NCI-H748 treated with DMSO at 0.1 percent for 48 hours (cell line): ENCODE results near the gene RNF214.
A peak's percentile ranks its signal among the peaks of the same experiment; 100 is the strongest.

ENCODE experiments used
- DNase-seq: peaks from one replicate; lab custom pipeline; 2025; lab: John Stamatoyannopoulos, UW

Gene RNF214

DNA sequence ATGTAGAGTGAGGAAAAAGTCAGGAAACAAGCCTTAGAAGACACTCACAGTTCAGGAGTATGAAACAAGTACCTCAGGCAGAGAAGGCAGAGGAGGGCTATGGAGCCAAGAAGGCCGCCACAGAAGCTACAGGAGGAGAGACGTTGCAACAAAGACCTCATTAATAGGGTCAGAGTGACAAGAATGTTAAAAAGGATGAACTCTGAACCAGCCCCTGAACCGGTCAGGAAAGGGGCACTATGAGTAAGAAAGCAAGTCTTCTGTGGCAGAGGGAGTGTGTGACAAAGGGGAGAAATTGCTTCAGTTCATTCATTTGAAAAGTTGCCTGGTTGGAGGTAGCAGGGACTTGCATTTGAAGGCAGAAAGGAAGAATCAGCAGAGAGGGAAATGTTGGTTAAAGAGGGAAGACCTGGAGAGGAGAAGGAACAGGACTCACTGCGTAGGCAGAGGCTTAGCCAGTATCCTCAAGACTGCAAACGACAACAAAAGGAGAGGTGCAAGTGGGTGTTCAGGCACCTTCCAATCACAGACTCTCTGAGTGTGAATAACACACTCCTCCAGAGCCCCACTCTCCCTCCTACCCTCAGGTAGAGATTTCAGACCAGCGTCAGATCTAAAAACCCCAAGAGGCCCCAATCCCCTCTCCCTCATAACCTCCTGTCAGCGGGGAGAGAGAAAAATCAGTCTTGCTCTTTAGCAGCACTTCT lies 17.9 kb upstream of the RNF214 start:
- DNase-seq, result no peak

DNA sequence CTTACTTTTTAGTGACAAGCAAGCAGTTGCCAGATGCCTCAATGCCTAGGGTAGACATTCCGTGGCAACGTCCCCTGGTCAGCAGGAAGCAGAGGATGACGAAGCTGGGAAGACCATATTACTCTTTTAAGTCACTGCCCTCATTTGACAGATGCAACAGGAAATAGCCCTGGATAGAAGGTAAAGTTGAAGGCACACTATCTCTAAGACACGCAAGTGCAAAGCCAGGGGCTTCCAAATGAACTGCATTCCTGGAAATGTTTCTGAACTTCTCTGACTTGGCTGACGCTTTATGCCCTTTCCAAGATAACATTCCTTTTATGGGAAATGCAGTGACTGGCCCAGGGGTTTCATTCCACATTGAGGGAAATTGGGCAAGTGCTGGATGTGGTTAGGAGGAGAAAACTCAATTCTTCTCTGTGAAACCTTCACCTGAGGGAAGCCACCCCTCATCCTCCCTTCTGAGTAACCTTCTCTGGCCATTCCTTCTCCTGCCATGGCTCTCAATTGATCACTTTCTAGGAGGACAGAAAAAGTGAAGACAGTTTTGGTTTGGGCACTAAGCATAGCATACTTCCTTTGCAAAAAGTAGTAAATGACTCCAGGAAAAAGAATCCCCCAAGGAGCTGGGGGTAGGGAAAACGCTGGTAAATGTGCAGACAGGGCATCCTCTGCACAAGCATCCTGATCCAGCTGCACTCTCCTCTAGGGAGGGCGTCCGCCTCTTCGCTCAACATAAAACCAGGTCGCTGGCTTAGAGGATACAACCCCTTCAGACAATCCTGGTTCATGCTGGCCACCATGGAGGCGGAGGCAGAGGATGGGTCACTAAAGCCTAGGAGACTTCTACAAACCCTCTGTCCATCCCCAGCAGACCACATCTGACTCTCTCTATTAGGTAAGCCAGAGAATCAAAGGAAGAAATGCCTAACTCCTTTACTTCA lies 15.1 kb upstream of the RNF214 start:
- DNase-seq, result no peak

DNA sequence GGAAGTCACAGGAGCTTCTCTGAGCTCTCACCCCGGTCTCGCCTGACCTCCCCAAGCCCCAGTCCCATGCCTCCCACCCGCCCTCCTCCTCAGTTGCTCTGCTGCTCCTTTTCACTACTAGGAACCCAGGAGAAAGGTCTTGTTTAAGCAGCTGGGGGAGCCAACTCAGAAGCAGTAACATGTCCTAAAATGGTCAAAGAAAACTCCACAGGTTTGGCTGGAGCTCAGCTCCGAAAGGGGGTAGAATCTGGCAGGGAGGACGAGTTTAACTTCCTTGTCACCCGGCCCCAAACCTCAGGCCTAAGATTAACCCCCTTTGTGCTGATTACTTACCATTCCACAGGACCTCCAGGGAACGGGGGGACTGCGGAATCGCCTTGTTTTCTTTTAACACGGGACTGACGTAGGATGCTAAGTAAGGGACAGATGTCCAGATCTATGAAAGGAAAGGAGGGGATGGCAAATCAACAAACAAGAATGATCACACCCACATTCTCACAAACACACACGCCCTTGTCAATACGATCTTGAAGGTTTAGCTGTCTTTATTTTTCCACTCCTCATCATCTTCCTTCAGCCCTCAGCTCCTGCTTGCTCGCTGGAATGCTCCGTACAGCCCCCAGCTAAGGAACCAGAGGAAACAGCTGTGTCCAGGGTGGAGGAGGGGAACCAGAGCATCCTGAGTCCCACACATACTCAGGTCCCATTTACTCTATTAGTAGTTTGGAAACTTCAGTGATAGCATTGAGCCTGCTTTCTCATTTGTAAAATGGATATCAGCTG lies 14.1 kb upstream of the RNF214 start:
- no peak for DNase-seq

DNA sequence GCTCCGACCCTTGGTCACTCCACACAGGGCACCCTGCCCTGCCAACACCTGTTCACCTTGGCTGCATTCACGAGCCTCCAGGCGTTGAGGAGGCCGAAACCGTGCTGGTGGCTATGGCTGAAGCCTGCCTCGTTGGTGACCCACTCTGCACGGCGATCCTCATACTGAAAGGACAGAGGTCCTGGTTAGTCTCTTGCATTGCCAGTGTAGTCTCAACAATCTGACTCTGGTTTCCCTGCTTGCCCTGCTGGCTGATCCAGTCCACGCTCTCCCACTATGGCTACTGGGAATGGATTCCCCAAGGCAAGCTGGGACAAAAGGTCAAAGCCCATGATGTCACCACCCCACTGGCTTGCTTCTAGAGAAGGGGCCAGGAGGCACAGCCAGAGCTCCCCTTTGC lies 13.5 kb upstream of the RNF214 start:
- no peak for DNase-seq

DNA sequence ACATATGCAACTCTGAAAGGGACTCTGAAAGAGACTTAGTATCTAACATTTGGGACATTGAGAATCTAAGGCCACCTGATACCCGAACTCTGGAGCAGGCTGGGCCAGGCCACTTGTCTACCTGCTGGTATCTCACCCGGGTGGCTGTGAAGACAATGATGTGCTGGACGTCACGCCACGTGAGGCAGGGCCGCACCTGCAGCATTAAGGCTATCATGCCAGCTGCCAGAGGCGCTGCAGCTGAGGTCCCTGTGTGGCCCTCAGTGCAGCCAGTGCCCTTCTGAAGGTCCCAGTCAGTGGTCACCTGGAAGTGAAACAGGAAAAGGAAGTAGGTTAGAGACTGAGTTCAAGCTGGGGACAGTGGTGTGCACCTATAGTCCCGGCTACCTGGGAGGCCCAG lies 13.0 kb upstream of the RNF214 start:
- DNase-seq, result no peak

DNA sequence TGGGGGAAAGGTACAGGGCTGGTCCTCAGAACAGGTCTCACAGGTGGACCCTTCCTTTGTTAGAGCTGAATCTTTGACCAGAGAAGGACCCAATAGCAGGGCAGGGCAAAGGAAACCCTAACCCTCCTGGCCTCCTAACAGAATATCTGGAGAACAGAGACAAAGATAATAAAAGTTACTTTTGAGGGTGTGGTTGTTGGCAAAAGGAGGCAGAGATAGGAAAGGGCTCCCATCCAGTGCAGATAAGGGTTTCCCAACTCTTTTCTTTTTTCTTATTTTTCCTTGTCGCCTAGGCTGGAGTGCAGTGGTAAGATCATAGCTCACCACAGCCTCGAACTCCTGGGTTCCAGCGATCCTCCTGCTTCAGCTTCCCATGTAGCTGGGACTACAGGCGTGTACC lies 12.5 kb upstream of the RNF214 start:
- no peak for DNase-seq

DNA sequence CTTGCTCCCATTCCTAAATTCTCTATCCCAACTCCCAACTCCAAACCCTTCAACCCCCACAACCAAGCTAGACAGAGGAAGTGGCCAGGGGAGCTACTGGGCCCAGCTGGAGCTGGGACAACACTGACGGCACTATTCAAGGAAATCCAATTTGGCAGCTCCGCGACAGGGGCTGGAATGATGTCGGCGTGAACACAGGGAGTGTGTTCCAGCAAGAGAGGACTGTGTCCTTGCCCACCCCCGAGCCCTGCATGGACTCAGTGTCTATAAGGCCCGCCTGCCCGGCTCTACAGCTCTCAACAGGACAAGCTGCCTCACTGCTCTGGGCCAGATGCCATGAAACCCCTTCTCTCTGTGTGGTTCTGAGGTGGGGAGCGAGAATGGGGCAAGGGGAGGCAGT lies 11.9 kb upstream of the RNF214 start:
- no peak for DNase-seq

DNA sequence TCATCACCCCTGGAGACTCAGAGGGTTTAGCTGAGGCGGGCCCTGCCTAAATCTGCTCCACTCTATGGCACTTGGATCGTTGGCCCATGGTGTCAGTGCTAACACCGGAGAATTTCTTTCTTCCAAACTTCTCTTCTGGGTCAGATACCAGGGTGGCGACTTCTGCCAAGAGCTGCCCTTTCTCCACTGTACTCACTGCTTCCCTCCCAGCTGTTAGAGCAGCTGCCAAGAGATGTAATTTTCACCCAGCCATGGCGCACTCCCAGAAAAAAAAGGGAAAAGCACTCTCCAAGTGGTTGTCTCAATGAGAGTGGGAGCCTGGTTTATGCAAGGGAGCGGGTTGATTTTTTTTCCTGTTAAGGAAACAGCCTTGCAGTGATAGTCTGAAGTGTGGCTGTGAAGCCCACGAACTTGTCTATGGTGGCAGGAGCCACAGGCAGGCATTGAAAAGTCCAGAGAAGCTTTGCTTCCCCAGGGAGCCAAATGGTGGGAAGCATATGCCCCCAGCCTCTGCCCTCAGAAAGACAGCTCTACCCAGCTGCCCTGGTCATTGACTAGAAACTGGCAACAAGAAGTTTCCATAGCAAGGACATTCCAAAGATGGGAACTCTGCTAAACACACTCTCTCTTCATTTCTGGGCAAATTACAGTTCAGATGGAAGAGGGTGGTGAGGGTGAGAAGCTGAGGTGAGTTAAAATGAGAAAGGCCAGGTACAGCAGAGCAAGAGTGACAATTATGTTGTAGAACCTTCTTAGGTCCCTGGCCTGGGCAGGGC lies 11.3 kb upstream of the RNF214 start:
- no peak for DNase-seq

DNA sequence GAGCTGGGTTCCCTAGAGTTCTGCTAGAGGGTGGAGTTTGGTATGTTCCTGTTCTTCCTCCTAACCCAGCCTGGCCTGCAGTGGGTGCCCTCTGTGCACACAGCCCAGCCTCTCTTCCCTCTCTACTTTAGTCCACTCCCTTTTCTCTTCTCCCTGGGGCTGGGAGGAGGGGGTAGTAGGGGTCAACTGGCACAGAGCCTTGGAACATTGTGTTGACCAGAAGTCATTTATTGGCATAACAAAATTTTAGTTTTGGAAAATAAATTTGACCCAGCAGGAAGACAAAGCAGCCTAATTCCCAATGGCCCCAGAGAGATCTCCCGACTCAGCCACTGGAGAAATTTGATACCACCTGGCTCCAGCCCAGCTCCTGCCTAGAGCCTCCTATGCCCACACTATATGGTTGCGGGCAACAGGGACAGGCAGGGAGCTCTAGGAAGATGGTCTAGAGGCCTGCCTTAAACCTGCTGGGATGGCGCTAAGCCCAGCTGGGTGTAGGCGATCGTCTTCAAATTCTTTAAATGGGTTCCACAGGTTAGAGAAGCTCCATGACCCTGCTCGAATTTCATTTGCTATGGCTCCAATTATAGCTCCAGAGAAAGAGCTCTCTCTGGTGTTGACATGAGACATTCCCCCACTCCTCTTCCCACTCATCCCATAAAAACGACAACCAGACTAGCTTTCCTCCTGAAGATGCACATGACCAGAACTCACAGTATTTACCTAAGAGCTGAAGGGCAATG lies 10.5 kb upstream of the RNF214 start:
- no peak for DNase-seq

DNA sequence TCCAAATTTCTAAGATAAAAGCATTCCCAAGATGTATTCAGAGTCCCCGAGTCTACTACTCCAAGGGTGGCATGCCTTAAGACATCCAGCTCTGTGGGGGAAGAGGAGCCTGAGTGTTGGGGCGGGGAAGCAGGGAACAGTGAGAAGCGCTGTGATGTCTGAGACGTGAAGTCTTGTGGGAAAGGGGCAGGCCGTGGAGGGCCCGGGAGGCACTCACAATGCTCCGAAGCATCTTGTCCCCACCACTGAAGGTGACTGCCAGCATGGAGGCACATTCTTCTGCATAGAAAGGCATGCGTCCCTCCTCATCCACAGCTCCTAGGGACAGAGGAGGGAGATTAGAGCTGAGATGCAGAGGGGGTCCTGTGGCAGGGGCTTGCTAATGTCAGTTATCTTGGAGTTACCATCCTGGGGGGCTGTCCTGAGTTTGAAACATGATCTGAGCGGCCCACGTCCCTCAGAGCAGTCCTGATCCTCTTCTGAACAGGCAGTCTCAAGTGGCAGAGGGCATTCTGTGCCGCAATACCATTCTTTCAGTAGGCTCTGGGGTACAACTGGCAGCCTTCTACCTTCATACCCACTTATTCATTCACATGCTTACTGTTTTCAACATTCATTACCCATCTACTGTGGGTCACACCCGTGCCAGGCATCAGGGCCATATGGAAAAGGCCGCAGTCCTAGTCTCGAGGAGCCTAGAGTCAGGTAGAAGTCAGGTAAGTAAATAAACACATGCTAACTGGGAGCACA lies 9.3 kb upstream of the RNF214 start:
- DNase-seq, result no peak

DNA sequence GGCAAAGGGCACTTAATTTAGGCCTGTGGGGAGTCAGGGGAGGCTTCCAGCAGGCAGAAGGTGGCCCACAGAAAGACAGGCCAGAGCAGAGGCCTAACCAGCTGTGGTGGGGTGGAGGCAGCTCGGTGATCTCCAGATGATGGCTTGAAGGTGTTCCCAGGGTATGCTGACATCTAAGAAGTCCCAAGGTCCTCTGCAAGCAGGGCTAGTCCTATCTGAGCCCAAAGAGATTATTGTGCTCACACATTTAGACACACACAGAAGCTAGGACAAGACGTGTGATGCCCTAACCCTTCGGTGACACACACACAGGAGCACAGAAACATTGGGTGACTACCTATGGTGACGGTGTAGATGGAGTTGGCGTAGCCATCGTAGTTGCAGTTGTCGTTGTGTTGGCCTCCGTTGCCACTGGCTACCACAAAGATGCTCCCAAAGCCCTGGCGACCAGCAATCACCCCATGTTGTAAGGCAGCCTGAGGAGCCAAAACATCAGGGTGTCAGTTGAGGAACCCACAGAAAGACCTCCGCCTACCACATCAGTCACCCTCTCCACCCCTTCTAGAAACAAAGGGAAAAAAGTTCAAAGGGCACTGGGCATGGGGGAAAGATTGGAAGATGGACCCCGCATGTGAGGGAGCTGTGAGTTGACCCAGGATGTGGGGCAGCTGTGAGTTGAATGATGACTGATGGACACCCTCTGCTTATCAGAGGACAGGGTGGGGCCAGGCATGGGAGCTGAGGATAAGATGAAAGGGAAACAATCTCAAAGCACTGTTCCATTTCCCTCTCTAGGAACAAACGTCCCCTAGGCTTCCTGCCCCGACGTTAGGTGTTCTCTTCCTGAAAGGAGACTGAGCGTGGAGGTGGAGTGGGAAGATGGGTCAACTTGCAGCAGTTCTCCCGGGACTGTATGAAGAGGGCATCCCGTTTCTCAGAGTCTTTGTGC lies 8.5 kb upstream of the RNF214 start:
- no peak for DNase-seq

DNA sequence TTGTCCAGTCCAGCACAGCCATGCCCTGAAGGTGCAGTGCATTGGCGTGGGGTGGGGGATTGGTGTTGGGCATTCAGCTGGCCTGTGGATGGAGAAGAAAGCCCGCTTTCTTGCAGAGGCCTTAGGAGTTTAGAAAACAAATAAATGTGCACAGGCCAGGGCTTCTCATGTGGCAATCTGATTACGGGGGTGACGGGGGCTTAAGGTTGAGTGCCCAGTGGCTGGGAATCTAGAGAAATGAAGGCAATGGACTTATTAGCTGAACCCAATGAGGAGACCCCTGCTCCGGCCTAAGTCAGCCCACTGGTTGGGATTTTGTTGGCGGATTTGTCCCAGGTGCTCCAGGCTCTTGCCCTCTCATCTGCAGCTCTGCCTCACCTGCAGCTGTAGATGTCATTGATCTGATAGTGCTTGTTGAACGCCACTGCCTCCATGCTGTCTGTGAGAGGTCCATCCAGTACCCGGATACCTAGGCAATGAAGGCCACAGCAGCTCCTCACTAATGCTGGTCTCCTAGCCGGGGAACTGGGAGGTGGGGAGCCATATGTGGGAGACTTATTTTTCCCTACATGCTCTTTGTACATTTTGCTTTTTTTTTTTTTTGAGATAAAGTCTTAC lies 6.8 kb upstream of the RNF214 start:
- DNase-seq, result no peak

DNA sequence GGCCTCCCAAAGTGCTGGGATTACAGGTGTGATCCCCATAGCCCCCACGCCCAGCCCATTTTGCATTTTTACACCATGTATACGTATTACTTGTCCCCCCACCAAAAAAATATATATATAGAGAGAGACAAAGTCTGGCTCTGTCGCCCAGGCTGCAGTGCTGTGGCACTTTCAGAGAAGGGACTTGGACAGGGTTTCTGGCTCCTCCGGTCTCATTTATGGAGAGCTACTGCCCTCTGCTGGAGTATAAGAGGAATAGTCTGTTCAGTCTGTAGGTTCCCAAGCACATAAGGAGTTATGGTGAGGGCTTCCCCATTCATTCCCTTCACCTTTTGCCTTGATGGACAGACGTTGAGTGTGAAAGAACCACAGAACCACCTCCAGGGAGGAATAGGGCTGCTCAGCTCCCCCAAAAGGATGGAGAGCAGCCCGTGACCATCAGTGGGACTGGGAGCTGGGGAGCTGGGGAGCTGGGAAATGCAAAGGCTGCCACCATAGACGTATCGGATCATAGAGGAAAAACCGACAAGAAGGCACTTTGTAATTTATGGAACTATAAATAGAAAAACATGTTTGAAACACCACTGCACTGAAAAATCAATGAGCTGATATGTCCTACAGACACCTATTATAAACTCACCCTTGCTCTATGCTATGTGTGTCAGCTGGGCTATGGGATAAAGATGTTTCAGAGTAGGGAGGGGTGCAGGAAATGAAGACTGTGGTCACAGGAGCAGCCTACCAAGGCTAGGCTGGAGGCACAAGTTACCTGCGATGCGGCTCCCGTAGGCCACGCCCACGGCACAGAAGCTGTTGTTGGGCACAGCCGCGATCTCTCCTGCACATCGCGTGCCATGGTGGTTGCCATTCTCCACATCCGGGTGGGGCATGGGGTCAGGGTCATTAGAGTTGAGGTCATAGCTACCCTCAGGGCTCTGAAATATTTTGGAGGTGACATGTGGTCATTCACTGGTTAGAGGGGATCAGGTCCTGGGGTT lies 5.8 kb upstream of the RNF214 start:
- DNase-seq, result peak; percentile 62

DNA sequence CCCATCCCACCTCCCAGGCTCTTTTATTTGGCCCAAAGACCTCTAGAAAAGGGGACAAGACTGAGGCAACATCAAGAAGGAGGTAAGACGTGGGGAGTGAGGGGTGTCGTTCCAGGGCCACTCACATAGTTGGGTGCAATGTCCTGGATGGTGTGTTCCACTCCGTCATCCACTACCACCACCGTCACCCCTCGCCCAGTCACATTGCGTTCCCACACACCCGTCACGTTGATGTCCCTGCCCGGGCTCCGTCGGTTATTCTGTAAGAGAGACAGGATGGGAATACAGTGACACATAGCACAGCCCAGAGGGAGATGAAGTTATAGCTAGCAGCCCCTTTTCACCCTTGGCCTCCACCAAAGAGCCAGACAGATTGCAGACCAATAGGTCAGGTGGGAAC lies 4.4 kb upstream of the RNF214 start:
- DNase-seq, result no peak

DNA sequence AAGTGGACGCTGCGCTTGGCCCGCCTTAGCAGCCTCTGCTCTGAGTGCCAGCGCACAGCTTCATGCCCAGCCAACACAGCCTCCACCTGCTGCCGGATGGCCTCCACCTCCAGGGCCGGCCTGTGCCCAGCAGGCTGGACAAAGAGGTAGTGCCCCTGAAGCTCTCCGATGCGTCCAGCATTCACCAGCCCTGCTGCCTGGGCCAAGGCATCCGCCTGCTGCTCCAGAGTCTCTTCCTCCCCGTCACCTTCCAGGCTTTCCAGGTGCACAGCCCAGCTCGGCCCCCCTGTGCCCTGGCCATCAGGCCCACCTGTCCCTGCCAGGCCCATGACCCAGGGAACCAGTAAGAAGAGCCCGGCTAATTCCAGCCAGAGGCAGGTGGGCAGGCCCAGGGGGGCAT lies 3.1 kb upstream of the RNF214 start:
- DNase-seq, result no peak

DNA sequence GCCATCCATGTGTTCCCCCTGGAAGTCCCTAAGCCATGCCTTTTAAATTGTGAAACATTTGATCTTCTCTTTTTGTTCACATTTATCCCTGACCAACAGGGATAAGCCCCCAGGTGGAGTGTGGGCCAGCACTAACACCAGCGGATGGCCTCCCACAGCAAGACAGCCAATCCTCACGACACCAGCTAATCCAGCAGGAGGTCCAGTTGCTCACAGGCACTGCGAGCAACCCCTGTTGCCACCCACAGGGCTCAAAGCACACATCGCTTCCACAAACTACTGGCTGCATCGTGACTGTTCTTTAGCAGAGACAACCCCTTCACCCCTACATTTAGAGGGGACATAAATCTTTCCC lies 2.6 kb upstream of the RNF214 start:
- no peak for DNase-seq

DNA sequence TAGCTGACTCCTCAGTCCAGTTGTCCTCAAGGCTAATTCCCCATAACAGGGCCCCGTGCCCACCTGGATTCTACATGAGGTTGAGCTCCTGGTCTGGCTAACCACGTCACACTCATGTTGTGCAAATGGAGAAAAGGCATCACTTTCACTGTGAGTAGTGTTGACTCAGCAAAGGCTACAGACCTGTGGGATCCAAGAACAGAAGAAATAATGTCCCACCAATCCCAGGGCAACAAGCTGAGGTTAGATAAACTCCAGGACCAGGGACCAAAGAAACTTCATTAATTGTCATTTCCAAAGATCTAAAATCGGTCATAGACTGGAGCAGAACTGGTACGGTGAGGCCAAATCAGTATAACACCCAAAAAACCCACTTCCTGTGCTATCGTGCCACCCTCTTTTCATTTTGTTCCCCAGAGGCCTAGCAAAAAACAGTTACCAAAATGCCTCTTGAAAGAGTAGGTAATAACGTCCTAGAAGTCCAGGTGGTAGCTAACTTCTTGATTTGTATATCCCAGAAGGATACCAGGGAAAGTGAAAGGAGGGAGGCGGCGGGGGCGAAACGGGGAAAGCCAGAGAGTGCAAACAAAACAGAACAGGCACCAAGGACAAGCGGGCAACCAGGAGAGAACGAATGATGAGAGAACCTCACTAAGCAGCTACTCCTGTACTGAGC lies 2.0 kb upstream of the RNF214 start:
- no peak for DNase-seq
